Subcutaneous adipose tissue (tissue), 4 donors: ENCODE results near the gene ADIPOR2. TPM values are rescaled to one million over a fixed set of nuclear protein-coding genes. Genes with fewer than 3 reads are reported as not detected.

Source experiments
- total RNA-seq, 4 donors: library from RNA; depleted of rRNA; stranded (reverse); fragments of >200 nt; gene quantifications; one replicate each; pipeline ENCODE4 v1.1.0, GENCODE V29; 2016
- TF ChIP-seq, protein P1 (sequence below): fragments of 450-650 bp; IDR thresholded peaks from one replicate; pipeline ENCODE4 v1.5.1; 2016; ENCODE audit warnings: low read depth, mild to moderate bottlenecking, control low read depth, antibody characterized with exemption, moderate library complexity

ADIPOR2 gene
- total RNA-seq, 4 donors from 2014 or later: 69.4 to 122 (median 108) TPM

- TF ChIP-seq, protein P1, sequence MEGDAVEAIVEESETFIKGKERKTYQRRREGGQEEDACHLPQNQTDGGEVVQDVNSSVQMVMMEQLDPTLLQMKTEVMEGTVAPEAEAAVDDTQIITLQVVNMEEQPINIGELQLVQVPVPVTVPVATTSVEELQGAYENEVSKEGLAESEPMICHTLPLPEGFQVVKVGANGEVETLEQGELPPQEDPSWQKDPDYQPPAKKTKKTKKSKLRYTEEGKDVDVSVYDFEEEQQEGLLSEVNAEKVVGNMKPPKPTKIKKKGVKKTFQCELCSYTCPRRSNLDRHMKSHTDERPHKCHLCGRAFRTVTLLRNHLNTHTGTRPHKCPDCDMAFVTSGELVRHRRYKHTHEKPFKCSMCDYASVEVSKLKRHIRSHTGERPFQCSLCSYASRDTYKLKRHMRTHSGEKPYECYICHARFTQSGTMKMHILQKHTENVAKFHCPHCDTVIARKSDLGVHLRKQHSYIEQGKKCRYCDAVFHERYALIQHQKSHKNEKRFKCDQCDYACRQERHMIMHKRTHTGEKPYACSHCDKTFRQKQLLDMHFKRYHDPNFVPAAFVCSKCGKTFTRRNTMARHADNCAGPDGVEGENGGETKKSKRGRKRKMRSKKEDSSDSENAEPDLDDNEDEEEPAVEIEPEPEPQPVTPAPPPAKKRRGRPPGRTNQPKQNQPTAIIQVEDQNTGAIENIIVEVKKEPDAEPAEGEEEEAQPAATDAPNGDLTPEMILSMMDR: no peak
These were observed 50.5 kb downstream of the ADIPOR2 start for GRCh38 chr12:1741154-1741949.

GRCh38 chr12:1744932-1745331 is 54.1 kb downstream of the ADIPOR2 start:
- TF ChIP-seq, protein P1: no peak

DNA sequence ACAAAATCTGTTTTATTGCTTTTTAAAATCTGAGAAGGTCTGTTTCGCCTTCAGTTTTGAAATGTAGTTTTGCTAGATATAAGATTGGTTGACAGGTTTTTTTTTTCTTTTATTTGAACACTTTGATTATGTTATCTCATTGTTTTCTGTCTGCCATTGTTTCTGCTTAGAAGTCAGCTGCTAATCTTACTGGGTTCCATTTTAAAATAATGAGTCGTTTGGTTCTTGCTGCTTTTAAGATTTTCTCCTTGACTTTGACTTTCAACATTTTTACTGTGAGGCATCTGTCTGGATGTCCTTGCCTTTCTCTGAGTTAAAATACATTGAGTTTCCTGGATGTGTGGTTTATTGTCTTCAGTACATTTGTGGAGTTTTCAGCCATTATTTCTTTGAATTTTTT is 56.7 kb downstream of the ADIPOR2 start:
- TF ChIP-seq, protein P1: no peak

DNA sequence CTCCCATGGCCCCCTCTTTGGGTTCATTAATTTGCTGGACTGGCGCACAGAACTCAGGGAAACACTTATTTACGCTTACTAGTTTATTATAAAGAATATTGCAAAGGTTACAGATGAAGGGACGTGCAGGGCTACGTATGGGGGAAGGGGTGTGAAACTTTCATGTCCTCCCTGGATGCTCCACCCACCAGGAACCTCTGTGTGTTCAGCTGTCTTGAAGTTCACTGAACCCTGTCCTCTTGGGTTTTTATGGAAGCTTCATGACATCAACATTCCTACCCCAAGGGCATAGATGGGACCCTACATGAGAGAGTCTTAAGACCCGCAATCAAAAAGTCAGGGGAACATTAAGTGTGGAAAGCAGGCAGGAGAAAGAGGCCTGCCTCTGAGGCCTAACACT is 58.1 kb downstream of the ADIPOR2 start:
- TF ChIP-seq, protein P1: no peak

DNA sequence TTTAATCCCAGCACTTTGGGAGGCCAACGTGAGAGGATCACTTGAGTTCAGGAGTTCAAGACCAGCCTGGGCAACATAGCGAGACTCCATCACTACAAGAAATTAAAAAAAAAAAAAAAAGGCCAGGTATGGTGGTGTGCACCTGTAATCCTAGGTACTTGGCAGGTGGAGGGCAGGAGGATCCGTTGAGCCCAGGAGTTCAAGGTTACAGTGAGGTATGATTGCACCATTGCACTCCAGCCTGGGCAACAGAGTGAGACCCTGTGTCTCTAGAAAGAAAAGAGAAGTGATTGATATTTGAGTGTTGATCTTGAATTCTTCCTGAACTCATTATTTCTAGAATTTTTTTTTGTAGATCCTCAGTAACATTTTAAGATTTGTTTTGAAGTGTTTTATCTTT is 59.4 kb downstream of the ADIPOR2 start:
- TF ChIP-seq, protein P1: no peak

- TF ChIP-seq, protein P1: no peak
These were observed 67.5 kb downstream of the ADIPOR2 start for GRCh38 chr12:1758376-1758775.

GRCh38 chr12:1758887-1759286 is 68.0 kb downstream of the ADIPOR2 start:
- TF ChIP-seq, protein P1: no peak
